Caki2 (cell line): ENCODE results near the gene METAP1. TPM values are rescaled to one million over a fixed set of nuclear protein-coding genes. Genes with fewer than 3 reads are reported as not detected.
"Not testable (repeated sequence)": the region's sequence is repeated elsewhere in the genome, so short reads cannot be mapped to it uniquely, and the experiment has no call there.

Experiments used
- DNase-seq: peaks from one replicate; pipeline ENCODE4 v3.0.0-alpha.2; 2015; ENCODE audit warnings: low read depth
- in situ Hi-C: cut with HindIII; loops from 2 replicates; pipeline ENCODE4 v1.10.0; 2016; ENCODE audit warnings: low sequenced_read_pairs, low pct_unique_long_range_greater_than_20kb, mixed read lengths
- total RNA-seq: library from RNA; depleted of rRNA; stranded (reverse); fragments of >200 nt; shearing (Covaris generic); gene quantifications from 2 replicates; pipeline ENCODE4 v1.2.3, GENCODE V29; 2014; ENCODE audit warnings: low replicate concordance

The METAP1 gene
- total RNA-seq, 1 experiment from 2014 or later = 65.5 TPM

DNA sequence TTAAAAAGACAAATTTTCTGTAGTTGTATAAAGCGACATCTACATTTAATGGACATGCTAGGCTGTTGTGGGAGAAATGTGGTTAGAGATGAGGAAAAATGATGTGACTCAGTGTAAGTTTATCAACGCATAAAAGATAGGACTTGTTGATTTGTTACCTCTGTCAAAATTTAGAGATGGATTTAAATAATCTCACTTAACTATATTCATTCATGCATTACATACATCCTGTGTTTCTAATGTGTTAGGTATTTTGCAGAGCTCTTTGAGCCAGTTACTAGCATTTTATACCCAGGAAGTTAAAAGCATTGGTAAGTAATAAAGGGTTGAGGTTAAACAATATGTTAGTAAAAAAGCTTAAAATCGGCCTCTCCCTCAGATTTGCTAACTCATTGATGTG, 34.3 kb downstream of the METAP1 start:
- in situ Hi-C loops = no loop called here

GRCh38 chr4:99033956-99034355, 38.4 kb downstream of the METAP1 start:
- in situ Hi-C loops = no loop called here
- DNase-seq = no peak

More for the DNA sequence above, 34.3 kb downstream of the METAP1 start:
- DNase-seq = no peak

GRCh38 chr4:99038213-99038612, 42.7 kb downstream of the METAP1 start:
- no peak for DNase-seq
- in situ Hi-C loops = no loop called here

GRCh38 chr4:99043346-99043745, 47.8 kb downstream of the METAP1 start:
- in situ Hi-C loops = no loop called here
- DNase-seq = no peak

- in situ Hi-C loops = no loop called here
- no peak for DNase-seq
Measured at GRCh38 chr4:99047710-99048109, 52.2 kb downstream of the METAP1 start.

GRCh38 chr4:99052902-99053301, 57.4 kb downstream of the METAP1 start:
- in situ Hi-C loops = no loop called here
- DNase-seq = no peak

DNA sequence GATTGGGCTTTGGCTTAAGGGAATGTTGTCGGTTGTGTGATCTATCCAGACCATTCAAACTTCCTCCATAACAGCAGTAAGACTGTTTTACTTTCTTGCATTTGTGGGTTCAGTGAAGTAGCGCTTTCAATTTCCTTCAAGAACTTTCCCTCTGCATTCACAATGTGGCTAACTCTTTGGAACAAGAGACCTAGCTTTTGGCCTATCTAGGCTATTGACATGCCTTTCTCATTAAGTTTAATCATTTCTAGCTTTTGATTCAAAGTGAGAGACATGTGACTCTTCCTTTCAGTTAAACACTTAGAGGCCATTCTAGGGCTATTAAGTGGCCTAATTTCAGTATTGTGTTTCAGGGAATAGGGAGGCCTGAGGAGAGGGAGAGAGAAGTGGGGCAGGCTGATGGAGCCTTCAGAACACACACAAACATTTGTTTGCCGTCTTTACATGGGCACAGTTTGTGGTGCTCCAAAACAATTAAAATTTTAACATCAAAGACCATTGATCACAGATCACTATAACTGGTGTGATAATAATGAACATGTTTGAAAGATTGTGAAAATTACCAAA, 59.0 kb downstream of the METAP1 start:
- DNase-seq = no peak
- in situ Hi-C loops = no loop called here

- in situ Hi-C loops = no loop called here
- no peak for DNase-seq
Measured at GRCh38 chr4:99058228-99058627, 62.7 kb downstream of the METAP1 start.

- no peak for DNase-seq
- in situ Hi-C loops = no loop called here
Measured at GRCh38 chr4:99059550-99059949, 64.0 kb downstream of the METAP1 start.

DNA sequence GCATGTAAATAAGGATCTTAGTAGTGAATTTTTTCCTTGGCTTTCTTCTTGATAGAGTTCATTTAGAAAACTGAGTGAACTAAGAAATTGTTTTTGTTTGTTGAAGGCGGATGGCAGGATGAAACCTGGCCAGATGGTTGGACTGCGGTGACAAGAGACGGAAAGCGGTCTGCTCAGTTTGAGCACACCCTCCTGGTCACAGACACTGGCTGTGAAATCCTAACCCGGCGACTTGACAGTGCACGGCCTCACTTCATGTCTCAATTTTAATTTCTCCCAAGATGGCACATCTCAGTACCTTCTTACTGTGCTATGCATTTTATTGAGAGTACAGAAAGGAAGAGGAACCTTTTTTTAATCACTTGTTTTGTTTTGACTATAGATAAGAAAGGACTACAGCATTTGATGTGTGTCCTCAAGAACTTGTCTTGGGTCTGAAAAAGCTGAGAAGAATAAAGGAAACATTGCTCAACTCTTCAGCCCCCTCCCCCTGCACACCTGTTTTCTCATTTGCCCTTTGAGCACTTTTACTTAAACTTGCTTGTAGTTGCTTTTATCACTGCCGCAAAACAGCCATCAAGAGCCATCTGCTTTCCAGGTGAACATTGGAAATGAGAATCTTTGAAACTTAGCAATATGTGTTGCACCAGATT, 65.7 kb downstream of the METAP1 start:
- no peak for DNase-seq
- in situ Hi-C loops = no loop called here

- peak; percentile 76 for DNase-seq
- in situ Hi-C loops = no loop called here
Measured at GRCh38 chr4:99062120-99062519, 66.6 kb downstream of the METAP1 start.

DNA sequence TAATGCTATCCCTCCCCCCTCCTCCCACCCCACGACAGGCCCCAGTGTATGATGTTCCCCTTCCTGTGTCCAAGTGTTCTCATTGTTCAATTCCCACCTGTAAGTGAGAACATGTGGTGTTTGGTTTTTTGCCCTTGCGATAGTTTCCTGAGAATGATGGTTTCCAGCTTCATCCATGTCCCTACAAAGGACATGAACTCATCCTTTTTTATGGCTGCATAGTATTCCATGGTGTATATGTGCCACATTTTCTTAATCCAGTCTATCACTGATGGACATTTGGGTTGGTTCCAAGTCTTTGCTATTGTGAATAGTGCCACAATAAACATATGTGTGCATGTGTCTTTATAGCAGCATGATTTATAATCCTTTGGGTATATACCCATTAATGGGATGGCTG, 70.0 kb downstream of the METAP1 start:
- DNase-seq, in situ Hi-C loops: not testable (repeated sequence)

- in situ Hi-C loops = no loop called here
- no peak for DNase-seq
Measured at GRCh38 chr4:99067617-99068016, 72.1 kb downstream of the METAP1 start.

GRCh38 chr4:99071159-99071558, 75.6 kb downstream of the METAP1 start:
- in situ Hi-C loops = no loop called here
- no peak for DNase-seq

DNA sequence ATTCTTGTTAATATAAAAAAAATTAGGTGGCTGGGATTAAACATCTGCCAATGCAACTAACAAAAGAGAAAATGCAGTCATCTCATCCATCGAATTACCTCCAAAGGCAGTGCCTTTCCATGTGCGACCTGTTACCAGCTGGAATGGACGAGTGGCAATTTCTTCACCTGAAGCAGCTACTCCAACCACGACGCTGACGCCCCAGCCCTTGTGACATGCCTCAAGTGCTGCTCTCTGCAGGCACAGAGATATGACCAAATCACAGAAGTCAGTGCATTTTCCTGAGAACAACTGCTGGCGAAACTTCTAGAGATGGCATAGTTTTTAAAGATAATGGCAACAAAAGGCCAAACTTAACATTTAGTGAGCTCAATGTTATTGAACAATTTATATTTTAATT, 79.3 kb downstream of the METAP1 start:
- in situ Hi-C loops = no loop called here
- no peak for DNase-seq

DNA sequence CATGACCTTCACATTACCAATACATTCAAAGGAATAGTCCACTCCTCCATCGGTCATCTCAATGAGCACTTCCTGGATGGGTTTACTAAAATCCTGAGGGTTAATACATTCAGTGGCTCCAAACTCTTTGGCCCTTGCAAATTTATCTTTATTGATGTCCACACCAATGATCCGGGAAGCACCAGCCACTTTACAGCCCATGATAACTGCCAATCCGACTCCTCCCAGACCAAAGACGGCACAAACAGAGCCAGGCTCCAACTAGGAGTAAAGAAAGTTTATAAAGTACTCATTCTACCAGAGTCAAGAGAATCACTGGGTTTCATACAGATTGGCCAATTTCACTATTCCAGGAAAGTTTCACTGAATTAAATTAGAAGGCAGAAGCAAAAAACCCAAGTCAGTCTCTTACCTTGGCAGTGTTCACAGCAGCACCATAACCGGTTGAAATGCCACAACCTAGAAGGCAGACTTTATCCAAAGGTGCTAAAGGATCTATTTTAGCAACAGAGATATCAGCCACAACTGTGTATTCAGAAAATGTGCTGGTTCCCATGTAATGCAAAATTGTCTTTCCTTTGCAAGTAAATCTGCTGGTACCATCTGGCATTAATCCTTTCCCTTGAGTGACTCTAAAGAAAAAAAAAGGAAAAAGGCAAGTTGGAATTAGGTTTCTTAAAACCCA, 80.9 kb downstream of the METAP1 start:
- no peak for DNase-seq

GRCh38 chr4:99077177-99077576, 81.7 kb downstream of the METAP1 start:
- in situ Hi-C loops = no loop called here
- DNase-seq = peak; percentile 55

More for the DNA sequence above, 80.9 kb downstream of the METAP1 start:
- in situ Hi-C loops = no loop called here

- no peak for DNase-seq
- in situ Hi-C loops = no loop called here
Measured at GRCh38 chr4:99078336-99078735, 82.8 kb downstream of the METAP1 start.

- in situ Hi-C loops = no loop called here
- no peak for DNase-seq
Measured at GRCh38 chr4:99078931-99079624, 83.6 kb downstream of the METAP1 start.
